SK-N-SH (cell line): Measurements from ENCODE around the gene HSCB.
"Not testable (repeated sequence)": the region's sequence is repeated elsewhere in the genome, so short reads cannot be mapped to it uniquely, and the experiment has no call there.

Experiments
- CHD2 ChIP-seq: fragments of 150-350 bp; IDR thresholded peaks from 2 replicates; pipeline ENCODE4 v1.6.1; 2018; ENCODE audit warnings: low read length; ENCODE audit not compliant: partially characterized antibody
- CTCF ChIP-seq: fragments of 200-600 bp; sonication (generic); IDR thresholded peaks from 2 replicates; pipeline ENCODE4 v1.6.1; 2017; ENCODE audit warnings: antibody characterized with exemption, mild to moderate bottlenecking, moderate library complexity
- EZH2phosphoT487 ChIP-seq: fragments of 200-600 bp; sonication (generic); IDR thresholded peaks from 2 replicates; pipeline ENCODE4 v1.6.1; 2017; ENCODE audit warnings: low read depth, mixed run types, mild to moderate bottlenecking, antibody characterized with exemption, moderate library complexity, borderline replicate concordance
- FOXJ3 ChIP-seq: sonication (generic); formaldehyde crosslinking; IDR thresholded peaks from 2 replicates; pipeline ENCODE4 v1.5.1; 2020; ENCODE audit warnings: mild to moderate bottlenecking, missing genetic modification reagents
- GABPA ChIP-seq: IDR thresholded peaks from 2 replicates; pipeline ENCODE4 v1.4.0; 2012; ENCODE audit warnings: low read depth, mild to moderate bottlenecking
- POLR2AphosphoS5 ChIP-seq: IDR thresholded peaks from 2 replicates; pipeline ENCODE4 v1.6.1; 2012; ENCODE audit warnings: low read depth, low read length
- RAD21 ChIP-seq: IDR thresholded peaks from 2 replicates; pipeline ENCODE4 v1.6.1; 2012; ENCODE audit warnings: mild to moderate bottlenecking, low read length
- REST ChIP-seq: IDR thresholded peaks from 2 replicates; pipeline ENCODE4 v1.6.1; 2012; ENCODE audit warnings: mild to moderate bottlenecking, low read depth, low read length, moderate library complexity
- RXRA ChIP-seq: IDR thresholded peaks from 2 replicates; pipeline ENCODE4 v1.4.0; 2012; ENCODE audit warnings: low read depth, mild to moderate bottlenecking, borderline replicate concordance
- TAF1 ChIP-seq: IDR thresholded peaks from 2 replicates; pipeline ENCODE4 v1.6.1; 2012; ENCODE audit warnings: low read depth, mild to moderate bottlenecking, low read length, moderate library complexity, borderline replicate concordance

DNA sequence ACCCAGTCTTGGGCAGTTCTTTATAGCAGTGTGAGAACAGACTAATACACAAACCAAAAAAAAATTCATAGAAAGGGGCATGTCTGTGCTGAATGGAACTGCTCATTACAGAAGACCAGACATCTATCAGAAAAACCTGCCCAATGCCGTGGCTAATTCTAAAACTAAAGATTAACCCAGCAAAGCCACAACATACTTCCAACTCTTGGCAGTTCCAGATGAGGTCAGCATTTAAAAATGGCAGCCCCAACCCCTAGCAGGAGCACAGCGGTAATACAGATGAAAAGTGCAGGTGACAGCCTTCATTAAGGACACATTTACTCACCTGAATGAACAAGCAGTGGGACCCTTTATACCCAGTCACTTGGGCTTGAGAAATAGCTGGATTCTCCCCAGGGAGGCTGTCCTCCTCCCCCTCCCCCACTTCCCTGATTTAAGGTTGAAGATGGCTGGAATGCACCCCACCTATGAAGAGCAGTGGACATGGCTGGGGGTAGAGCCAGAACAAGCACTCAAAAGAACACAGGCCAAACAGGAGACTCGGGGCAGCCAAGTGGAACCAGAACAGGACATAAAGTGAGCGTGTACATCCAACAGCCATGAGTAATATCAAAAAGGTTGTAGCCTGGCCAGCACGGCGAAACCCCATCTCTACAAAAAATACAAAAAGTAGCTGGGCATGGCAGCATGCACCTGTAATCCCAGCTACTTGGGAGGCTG is 48.6 kb upstream of the HSCB start:
- TF ChIP-seq EZH2phosphoT487; CTCF; CHD2; TAF1; RAD21; POLR2AphosphoS5; RXRA; GABPA; FOXJ3 (CRISPR knock-in tag); REST: not testable (repeated sequence)
